MCF 10A (cell line): ENCODE measurements around the gene WWOX. TPM values are rescaled to one million over a fixed set of nuclear protein-coding genes. Genes with fewer than 3 reads are reported as not detected.

Experiments
- BruUV-seq: library from RNA; stranded (reverse); fragments of 400-500 nt; replicated peaks from 2 replicates; lab custom pipeline; 2021; lab: Mats Ljungman, UMichigan
- CTCF ChIA-PET: fragments of 300-600 bp; sonication (Branson Sonifier 250); formaldehyde crosslinking; extraction: SDS; loops from one replicate; lab custom pipeline; 2021; ENCODE audit warnings: antibody characterized with exemption, inconsistent platforms; lab: Yijun Ruan, JAX
- POLR2A ChIA-PET: fragments of 300-600, 350-650 bp; sonication (Branson Sonifier 250); formaldehyde crosslinking; extraction: SDS; loops from one replicate; lab custom pipeline; 2020; ENCODE audit warnings: antibody characterized with exemption, inconsistent platforms; lab: Yijun Ruan, JAX
- DNase-seq: peaks from one replicate; pipeline ENCODE4 v3.0.0-alpha.2; 2018; ENCODE audit not compliant: unreplicated experiment
- H3K27ac Mint-ChIP-seq: one replicate; pipeline ENCODE4 v1.8.0; 2022; ENCODE audit warnings: mild to moderate bottlenecking, low read depth, mixed read lengths; ENCODE audit not compliant: unreplicated experiment
- H3K27me3 Mint-ChIP-seq: one replicate; pipeline ENCODE4 v1.8.0; 2022; ENCODE audit warnings: mixed read lengths; ENCODE audit not compliant: insufficient read depth, unreplicated experiment
- H3K36me3 Mint-ChIP-seq: one replicate; pipeline ENCODE4 v1.8.0; 2022; ENCODE audit warnings: mild to moderate bottlenecking, moderate library complexity, mixed read lengths; ENCODE audit not compliant: insufficient read depth, unreplicated experiment
- H3K4me1 Mint-ChIP-seq: one replicate; pipeline ENCODE4 v1.8.0; 2022; ENCODE audit warnings: mixed read lengths; ENCODE audit not compliant: insufficient read depth, unreplicated experiment
- H3K4me3 Mint-ChIP-seq: one replicate; pipeline ENCODE4 v1.8.0; 2022; ENCODE audit warnings: mild to moderate bottlenecking, moderate library complexity, mixed read lengths; ENCODE audit not compliant: unreplicated experiment
- H3K9me3 Mint-ChIP-seq: one replicate; pipeline ENCODE4 v1.8.0; 2022; ENCODE audit warnings: mixed read lengths; ENCODE audit not compliant: unreplicated experiment
- CTCF ChIP-seq: fragments of 200-600 bp; IDR thresholded peaks from one replicate; pipeline ENCODE4 v1.8.0; 2022; ENCODE audit warnings: antibody characterized with exemption, mild to moderate bottlenecking; ENCODE audit not compliant: unreplicated experiment
- intact Hi-C: fragments of 100-400 bp; cut with micrococcal nuclease; formaldehyde crosslinking; loops from 2 replicates; pipeline ENCODE4 v1.14.1; 2022
- total RNA-seq: library from RNA; stranded (reverse); gene quantifications from 2 replicates; pipeline ENCODE4 v1.2.3, GENCODE V29; 2022

WWOX gene
- total RNA-seq, 1 experiment from 2014 or later: 18.1 TPM

- ChIA-PET CTCF (no interaction called here), POLR2A (interaction anchor here (0.6 kb wide), 1 partner anchor 149 kb away, joined by 3 read pairs; no protein-coding TSS in a partner anchor)
- H3K27ac Mint-ChIP-seq: no peak overlapping the region
- no peaks in the 10 kb centered on the region for H3K27me3 Mint-ChIP-seq
- no peaks in the 10 kb centered on the region for H3K9me3 Mint-ChIP-seq
- intact Hi-C loops: no loop called here
- TF ChIP-seq CTCF: no peak
- no peak for DNase-seq
- BruUV-seq: no TSS peak
- no peaks in the 10 kb centered on the region for H3K36me3 Mint-ChIP-seq
- no peak overlapping the region for H3K4me3 Mint-ChIP-seq
- no peaks in the 10 kb centered on the region for H3K4me1 Mint-ChIP-seq
Observed at GRCh38 chr16:78303946-78304345, 204.5 kb downstream of the WWOX start.

DNA sequence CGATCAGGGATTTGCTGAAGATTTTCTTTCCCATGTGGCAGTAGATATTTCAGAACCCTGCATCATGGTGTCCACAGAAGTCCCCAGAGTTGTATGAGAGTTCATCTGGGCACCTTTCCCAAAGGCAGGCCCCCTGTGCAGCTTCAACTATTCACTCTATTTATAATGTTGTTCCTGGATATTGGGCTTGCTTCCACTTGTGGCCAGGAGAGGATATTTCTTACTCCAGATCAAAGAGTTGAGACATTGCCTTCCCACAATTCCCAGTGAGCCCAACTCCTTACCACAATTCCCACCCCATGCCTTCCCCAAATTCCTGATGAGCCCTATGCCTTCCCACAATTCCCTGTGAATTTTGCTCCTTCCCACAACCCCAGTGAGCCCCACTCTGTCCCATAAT is 206.9 kb downstream of the WWOX start:
- Mint-ChIP-seq H3K4me3 (no peak overlapping the region), H3K4me1 (no peaks in the 10 kb centered on the region), H3K9me3 (no peaks in the 10 kb centered on the region), H3K36me3 (no peaks in the 10 kb centered on the region), H3K27me3 (no peaks in the 10 kb centered on the region), H3K27ac (no peak overlapping the region)
- no TSS peak for BruUV-seq
- POLR2A ChIA-PET: interaction anchor here (0.6 kb wide), 1 partner anchor 9 kb away, joined by 4 read pairs; no protein-coding TSS in a partner anchor
- no peak for DNase-seq
- intact Hi-C loops: no loop called here
- CTCF ChIA-PET: interaction anchor here (0.6 to 0.7 kb wide), 2 partner anchors 115 to 631 kb away, joined by 3 to 6 read pairs; no protein-coding TSS in a partner anchor
- TF ChIP-seq CTCF: no peak

DNA sequence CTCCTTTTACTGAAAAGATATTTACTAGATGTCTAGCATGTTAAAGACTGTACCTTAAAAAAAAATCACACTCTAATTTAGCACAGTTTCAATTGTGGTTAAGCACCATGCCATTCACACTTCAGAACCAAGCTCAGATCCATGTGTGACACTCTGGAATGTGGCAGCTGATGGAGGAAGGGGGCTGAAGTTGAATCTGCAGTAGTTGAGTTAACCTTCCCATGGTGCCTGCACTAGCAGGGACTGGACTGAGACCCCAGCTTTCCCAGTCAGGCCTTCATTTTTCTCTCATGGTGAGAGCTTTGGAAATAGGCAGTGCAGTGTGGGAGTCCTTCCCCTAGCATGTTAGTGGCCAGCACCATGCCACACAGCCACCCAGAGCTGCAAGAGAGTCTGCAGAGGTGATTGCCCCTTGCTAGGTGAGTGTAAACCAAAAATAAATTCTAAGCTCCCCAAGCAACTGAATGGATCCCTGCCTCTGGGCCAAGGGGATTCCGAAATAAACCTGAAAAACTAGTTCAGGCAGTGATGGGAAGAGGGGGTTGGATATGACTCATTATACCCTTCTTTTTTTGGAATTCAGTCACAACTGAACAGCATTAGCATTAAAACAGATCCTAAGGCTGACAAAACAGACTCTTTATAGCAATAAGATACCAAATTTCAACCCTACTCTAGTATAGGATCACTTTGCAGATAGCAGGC is 208.5 kb downstream of the WWOX start:
- no peaks in the 10 kb centered on the region for H3K36me3 Mint-ChIP-seq
- H3K4me1 Mint-ChIP-seq: no peaks in the 10 kb centered on the region
- no peak for TF ChIP-seq CTCF
- BruUV-seq: no TSS peak
- no peaks in the 10 kb centered on the region for H3K27me3 Mint-ChIP-seq
- no peak overlapping the region for H3K4me3 Mint-ChIP-seq
- no peaks in the 10 kb centered on the region for H3K9me3 Mint-ChIP-seq
- intact Hi-C loops: no loop called here
- DNase-seq: no peak
- POLR2A ChIA-PET: no interaction called here
- CTCF ChIA-PET: interaction anchor here (0.5 to 0.6 kb wide), 2 partner anchors 870 to 1252 kb away, joined by 3 to 5 read pairs; no protein-coding TSS in a partner anchor
- no peak overlapping the region for H3K27ac Mint-ChIP-seq

DNA sequence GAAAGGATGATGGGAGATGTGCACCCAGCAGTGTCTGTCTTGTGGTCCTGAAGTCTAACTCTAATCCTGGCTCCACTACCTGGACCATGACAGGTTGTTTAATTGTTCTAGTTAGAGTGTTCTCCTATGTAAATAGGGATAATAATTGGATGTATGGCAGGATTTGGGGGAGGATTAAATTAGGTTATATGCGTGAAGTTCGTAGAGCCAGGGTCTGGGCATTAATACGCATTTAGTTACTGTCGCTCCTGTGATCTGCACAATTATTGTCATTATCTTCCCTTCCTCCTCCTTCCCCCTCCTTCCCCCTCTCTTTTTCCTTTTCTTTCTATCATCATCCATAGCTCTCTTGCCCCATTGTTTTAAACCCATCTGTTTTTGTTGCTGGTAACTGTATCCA is 210.3 kb downstream of the WWOX start:
- POLR2A ChIA-PET: no interaction called here
- H3K9me3 Mint-ChIP-seq: no peaks in the 10 kb centered on the region
- intact Hi-C loops: no loop called here
- H3K27me3 Mint-ChIP-seq: no peaks in the 10 kb centered on the region
- H3K4me3 Mint-ChIP-seq: no peak overlapping the region
- no TSS peak for BruUV-seq
- CTCF ChIA-PET: interaction anchor here (0.7 to 1.3 kb wide), 2 partner anchors 9 to 13 kb away, joined by 3 to 4 read pairs; no protein-coding TSS in a partner anchor
- no peak for TF ChIP-seq CTCF
- no peak for DNase-seq
- no peak overlapping the region for H3K27ac Mint-ChIP-seq
- H3K4me1 Mint-ChIP-seq: no peaks in the 10 kb centered on the region
- H3K36me3 Mint-ChIP-seq: no peaks in the 10 kb centered on the region
